ENCODE results near the gene PLEKHA5. TPM values are rescaled to one million over a fixed set of nuclear protein-coding genes. Genes with fewer than 3 reads are reported as not detected.
"Not testable (repeated sequence)": the region's sequence is repeated elsewhere in the genome, so short reads cannot be mapped to it uniquely, and the experiment has no call there.

The PLEKHA5 gene
- total and polyA plus RNA-seq, 2 experiments from 2014 or later, result 88.4 to 103 TPM

DNA sequence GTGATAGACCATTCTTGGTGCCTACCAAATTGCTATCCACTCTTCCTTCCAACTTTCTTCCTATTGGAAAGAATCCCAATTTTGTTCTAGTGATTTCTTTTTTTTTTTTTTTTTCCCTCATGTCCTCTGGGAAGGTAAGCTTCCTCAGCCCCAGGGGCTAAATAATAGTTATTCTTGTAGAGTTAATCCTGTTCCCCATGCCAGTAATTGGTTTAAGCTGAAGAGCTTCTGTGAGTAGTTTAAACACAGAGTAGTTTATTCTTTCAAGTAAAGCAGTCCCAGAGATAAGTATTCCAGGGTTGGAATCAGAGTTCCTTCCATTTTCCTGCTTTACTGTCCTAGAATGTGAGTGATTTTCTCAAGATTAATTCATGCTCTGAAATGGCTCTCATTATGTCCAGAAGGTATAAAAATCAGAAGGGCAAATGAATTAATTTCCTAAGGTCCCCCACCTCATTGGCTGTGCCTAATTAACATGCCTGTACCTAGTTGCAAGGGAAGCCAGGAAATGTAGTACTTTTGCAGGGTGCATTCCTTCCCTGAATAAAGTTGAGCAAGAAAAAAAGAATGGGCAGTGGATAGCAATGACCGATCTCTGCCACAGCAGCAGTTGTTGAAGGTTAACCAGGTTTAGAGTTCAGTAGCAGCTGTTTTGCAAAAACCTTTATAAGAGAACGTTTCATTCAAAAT is 97.8 kb downstream of the PLEKHA5 start:
- peak overlapping the region; percentile 15 for H3K27ac ChIP-seq

DNA sequence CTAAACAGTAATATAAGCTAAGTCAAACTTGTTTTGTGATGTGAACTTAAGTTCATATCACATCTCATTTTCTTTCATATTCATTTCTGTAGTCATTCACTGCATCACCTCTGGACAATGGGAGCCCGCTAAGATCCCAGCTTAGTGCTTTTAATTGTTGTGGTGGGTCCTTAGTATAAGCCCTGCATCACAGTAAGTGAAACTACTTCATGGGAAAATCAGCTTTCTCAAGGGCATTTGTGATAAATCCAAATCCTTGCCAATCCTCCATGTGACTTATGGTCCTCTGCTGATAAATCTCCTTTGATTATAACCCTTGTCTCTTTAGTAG is 98.3 kb downstream of the PLEKHA5 start:
- Histone ChIP-seq H3K4me1 (ENCODE audit: low read depth) (peaks cover 6% of the 10 kb centered on the region), H3K36me3 (no peaks in the 10 kb centered on the region), H3K27ac (peak overlapping the region; percentile 15), H3K4me3 (no peak overlapping the region), H3K27me3 (no peaks in the 10 kb centered on the region), H3K9me3 (ENCODE audit: low read depth) (no peaks in the 10 kb centered on the region)
- no peak for DNase-seq (ENCODE audit: low read depth in 1 of 2, low spot score in 1 of 2)
- TF ChIP-seq, protein P1, sequence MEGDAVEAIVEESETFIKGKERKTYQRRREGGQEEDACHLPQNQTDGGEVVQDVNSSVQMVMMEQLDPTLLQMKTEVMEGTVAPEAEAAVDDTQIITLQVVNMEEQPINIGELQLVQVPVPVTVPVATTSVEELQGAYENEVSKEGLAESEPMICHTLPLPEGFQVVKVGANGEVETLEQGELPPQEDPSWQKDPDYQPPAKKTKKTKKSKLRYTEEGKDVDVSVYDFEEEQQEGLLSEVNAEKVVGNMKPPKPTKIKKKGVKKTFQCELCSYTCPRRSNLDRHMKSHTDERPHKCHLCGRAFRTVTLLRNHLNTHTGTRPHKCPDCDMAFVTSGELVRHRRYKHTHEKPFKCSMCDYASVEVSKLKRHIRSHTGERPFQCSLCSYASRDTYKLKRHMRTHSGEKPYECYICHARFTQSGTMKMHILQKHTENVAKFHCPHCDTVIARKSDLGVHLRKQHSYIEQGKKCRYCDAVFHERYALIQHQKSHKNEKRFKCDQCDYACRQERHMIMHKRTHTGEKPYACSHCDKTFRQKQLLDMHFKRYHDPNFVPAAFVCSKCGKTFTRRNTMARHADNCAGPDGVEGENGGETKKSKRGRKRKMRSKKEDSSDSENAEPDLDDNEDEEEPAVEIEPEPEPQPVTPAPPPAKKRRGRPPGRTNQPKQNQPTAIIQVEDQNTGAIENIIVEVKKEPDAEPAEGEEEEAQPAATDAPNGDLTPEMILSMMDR (IDR thresholded peaks at IDR 0.05; ENCODE audit: low read depth, low read length), result no peak

More for the DNA sequence above, 97.8 kb downstream of the PLEKHA5 start:
- H3K9me3 ChIP-seq (ENCODE audit: low read depth), result no peaks in the 10 kb centered on the region
- H3K4me1 ChIP-seq (ENCODE audit: low read depth), result peaks cover 8% of the 10 kb centered on the region
- DNase-seq (ENCODE audit: low read depth in 1 of 2, low spot score in 1 of 2), result peak in 1 of 2 donors; percentile 29
- TF ChIP-seq, protein P1 (IDR thresholded peaks at IDR 0.05; ENCODE audit: low read depth, low read length), result no peak
- H3K4me3 ChIP-seq, result no peak overlapping the region
- H3K36me3 ChIP-seq, result no peaks in the 10 kb centered on the region
- H3K27me3 ChIP-seq, result no peaks in the 10 kb centered on the region

DNA sequence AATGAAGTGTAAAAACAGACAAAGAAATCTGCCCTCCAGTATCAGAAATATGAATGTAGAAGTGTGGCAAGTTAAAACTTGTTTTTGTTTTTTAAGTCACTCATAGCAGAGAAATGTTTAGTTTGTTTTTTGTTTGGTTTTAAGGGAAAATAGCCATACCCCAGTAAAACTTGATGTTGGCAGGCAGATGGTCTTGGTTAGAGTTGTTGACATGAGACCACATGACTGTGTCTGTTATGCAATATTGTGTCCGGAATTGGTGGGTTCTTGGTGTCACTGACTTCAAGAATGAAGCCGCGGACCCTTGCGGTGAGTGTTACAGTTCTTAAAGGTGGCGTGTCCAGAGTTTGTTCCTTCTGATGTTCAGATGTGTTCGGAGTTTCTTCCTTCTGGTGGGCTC is 99.5 kb downstream of the PLEKHA5 start:
- H3K4me1 ChIP-seq (ENCODE audit: low read depth), result peaks cover 14% of the 10 kb centered on the region
- H3K27me3 ChIP-seq; H3K36me3 ChIP-seq; H3K4me3 ChIP-seq; H3K9me3 ChIP-seq (ENCODE audit: low read depth); H3K27ac ChIP-seq; DNase-seq (ENCODE audit: low read depth in 1 of 2, low spot score in 1 of 2): not testable (repeated sequence)

DNA sequence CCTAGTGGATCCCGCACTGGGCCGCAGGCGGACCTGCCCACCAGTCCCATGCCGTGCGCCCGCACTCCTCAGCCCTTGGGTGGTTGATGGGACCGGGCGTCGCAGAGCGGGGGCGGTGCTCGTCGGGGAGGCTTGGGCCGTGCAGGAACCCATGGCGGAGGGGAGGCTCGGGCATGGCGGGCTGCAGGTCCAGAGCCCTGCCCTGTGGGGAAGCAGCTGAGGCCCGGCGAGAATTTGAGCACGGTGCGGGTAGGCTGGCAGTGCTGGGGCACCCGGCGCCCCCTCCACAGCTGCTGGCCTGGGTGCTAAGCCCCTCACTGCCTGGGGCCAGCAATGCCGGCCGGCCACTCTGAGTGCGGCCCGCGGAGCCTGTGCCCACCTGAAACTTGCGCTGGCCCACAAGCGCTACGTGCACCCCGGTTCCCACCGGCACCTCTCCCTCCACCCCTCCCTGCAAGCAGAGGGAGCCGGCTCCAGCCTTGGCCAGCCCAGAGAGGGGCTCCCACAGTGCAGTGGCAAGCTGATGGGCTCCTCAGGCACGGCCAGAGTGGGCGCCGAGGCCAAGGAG is 100.8 kb downstream of the PLEKHA5 start:
- TF ChIP-seq, protein P1 (IDR thresholded peaks at IDR 0.05; ENCODE audit: low read depth, low read length), result no peak
- no peak overlapping the region for H3K4me3 ChIP-seq
- H3K4me1 ChIP-seq (ENCODE audit: low read depth), result peaks cover 27% of the 10 kb centered on the region
- no peak overlapping the region for H3K27ac ChIP-seq
- H3K9me3 ChIP-seq (ENCODE audit: low read depth), result no peaks in the 10 kb centered on the region
- no peak for DNase-seq (ENCODE audit: low read depth in 1 of 2, low spot score in 1 of 2)
- H3K27me3 ChIP-seq, result no peaks in the 10 kb centered on the region
- H3K36me3 ChIP-seq, result no peaks in the 10 kb centered on the region

DNA sequence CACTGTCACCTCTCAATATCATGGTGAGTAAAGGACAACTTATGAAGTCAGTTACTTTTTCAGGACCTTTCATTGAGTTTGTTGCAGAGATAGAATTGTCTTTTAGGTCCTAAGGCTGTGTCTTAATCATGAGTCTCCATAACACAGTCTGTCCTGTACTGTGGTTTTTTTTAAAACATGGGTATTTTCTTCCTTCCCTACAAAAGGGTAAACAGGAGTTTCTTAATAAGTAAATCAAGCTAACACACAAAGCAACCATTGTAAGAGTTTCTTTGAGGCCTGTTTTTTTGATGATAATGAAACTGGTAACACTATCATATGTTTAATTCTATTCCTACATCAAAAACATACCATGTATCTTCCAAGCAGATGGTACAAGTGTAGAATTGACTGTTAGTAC is 101.4 kb downstream of the PLEKHA5 start:
- Histone ChIP-seq H3K4me3 (no peak overlapping the region), H3K27ac (no peak overlapping the region), H3K36me3 (no peaks in the 10 kb centered on the region), H3K9me3 (ENCODE audit: low read depth) (no peaks in the 10 kb centered on the region), H3K27me3 (no peaks in the 10 kb centered on the region), H3K4me1 (ENCODE audit: low read depth) (peaks cover 32% of the 10 kb centered on the region)
- TF ChIP-seq, protein P1 (IDR thresholded peaks at IDR 0.05; ENCODE audit: low read depth, low read length), result no peak
- no peak for DNase-seq (ENCODE audit: low read depth in 1 of 2, low spot score in 1 of 2)

DNA sequence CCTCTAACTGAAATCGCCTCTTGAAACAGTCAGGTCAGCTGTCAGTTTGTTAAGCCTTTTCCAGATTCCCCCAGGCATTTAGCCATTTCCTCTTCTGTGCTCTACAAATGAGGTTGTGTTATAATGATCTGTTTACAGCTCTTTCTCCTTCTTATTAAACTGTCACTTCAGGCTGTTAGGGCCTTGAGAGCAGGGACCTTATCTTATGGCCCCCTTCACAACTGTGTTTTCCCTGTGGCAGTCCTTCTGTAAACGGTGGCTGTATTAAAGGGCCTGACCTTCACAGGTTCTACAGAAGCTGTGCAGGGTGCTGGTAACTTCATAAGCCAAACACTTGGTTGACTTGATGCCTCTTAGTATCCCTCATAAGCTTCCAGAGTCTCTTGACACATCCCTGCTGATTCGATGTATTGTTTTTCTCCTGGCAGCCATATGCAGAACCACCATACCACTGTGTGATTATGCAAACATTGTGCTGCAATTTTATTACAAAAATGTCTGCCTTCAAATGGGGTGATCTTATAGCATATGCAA is 104.7 kb downstream of the PLEKHA5 start:
- Histone ChIP-seq H3K4me1 (ENCODE audit: low read depth) (peaks cover 29% of the 10 kb centered on the region), H3K27me3 (no peaks in the 10 kb centered on the region), H3K36me3 (no peaks in the 10 kb centered on the region), H3K9me3 (ENCODE audit: low read depth) (no peaks in the 10 kb centered on the region), H3K27ac (peak overlapping the region; percentile 49), H3K4me3 (no peak overlapping the region)
- TF ChIP-seq, protein P1 (IDR thresholded peaks at IDR 0.05; ENCODE audit: low read depth, low read length), result no peak
- peak; percentile 59 to 67 for DNase-seq (ENCODE audit: low read depth in 1 of 2, low spot score in 1 of 2)

Measured in cardiac muscle cell (in vitro differentiated cells and primary cell).